GM12892 (cell line): ENCODE results near the gene TERC.

Source experiments
- DNase-seq: peaks from one replicate; pipeline ENCODE4 v3.0.0; 2011; ENCODE audit not compliant: insufficient read length
- FAIRE-seq: peaks from 2 replicates; lab custom pipeline; 2011; peaks lifted over from hg19 to GRCh38; lab: Jason Lieb, UNC
- POLR2A ChIP-seq: IDR thresholded peaks from 2 replicates; pipeline ENCODE4 v1.6.1; 2011; ENCODE audit warnings: low read depth, low read length, control low read depth
- POLR2AphosphoS5 ChIP-seq: IDR thresholded peaks from 2 replicates; pipeline ENCODE4 v1.6.1; 2011; ENCODE audit warnings: low read depth, low read length, control low read depth
- TAF1 ChIP-seq: IDR thresholded peaks from 2 replicates; pipeline ENCODE4 v1.6.1; 2011; ENCODE audit warnings: low read depth, mild to moderate bottlenecking, control low read depth, low read length, borderline replicate concordance

The TERC gene

GRCh38 chr3:169769287-169770181 is 4.7 kb upstream of the TERC start, which contains the start of gene ACTRT3:
ACTRT3 (minus strand) TSS chr3:169769561; CDS start chr3:169769520, 41 bp downstream.
- FAIRE-seq (peak; percentile 72), DNase-seq (peak; percentile 43)
- peak; percentile 52; the same call in 1 of the 2 replicates for TF ChIP-seq POLR2A
- TF ChIP-seq POLR2AphosphoS5: no peak

- TF ChIP-seq POLR2A: peak; percentile 76
- TF ChIP-seq POLR2AphosphoS5: peak; percentile 91; the same call in 1 of the 2 replicates
- TF ChIP-seq TAF1: peak; percentile 59; the same call in 1 of the 2 replicates
- DNase-seq: peak; percentile 44
- peak; percentile 95 for FAIRE-seq
Observed at GRCh38 chr3:169764312-169764881, 463 bp downstream of the TERC start.

- TF ChIP-seq POLR2A (no peak), POLR2AphosphoS5 (no peak), TAF1 (no peak)
- DNase-seq: no peak
- no peak for FAIRE-seq
Observed at GRCh38 chr3:169760479-169760878, 4.4 kb downstream of the TERC start.

GRCh38 chr3:169759256-169759655 is 5.6 kb downstream of the TERC start:
- TF ChIP-seq POLR2AphosphoS5 (no peak), POLR2A (no peak), TAF1 (no peak)
- FAIRE-seq: no peak
- DNase-seq: no peak

- no peak for DNase-seq
- TF ChIP-seq TAF1 (no peak), POLR2AphosphoS5 (no peak), POLR2A (no peak)
- FAIRE-seq: peak; percentile 17
Observed at GRCh38 chr3:169758359-169758994, 6.4 kb downstream of the TERC start.

GRCh38 chr3:169755488-169755887 is 9.4 kb downstream of the TERC start:
- DNase-seq (no peak), FAIRE-seq (no peak)
- TF ChIP-seq TAF1 (no peak), POLR2AphosphoS5 (no peak), POLR2A (no peak)

- DNase-seq: no peak
Observed at GRCh38 chr3:169754711-169755110, 10.1 kb downstream of the TERC start.

GRCh38 chr3:169751875-169752274 is 13.0 kb downstream of the TERC start:
- TF ChIP-seq TAF1: no peak
- TF ChIP-seq POLR2A: no peak
- TF ChIP-seq POLR2AphosphoS5: no peak
- no peak for DNase-seq
- no peak for FAIRE-seq

More at GRCh38 chr3:169754711-169755110, 10.1 kb downstream of the TERC start:
- FAIRE-seq: no peak
- no peak for TF ChIP-seq POLR2AphosphoS5

GRCh38 chr3:169750665-169751064 is 14.2 kb downstream of the TERC start:
- no peak for TF ChIP-seq TAF1
- TF ChIP-seq POLR2A: no peak
- TF ChIP-seq POLR2AphosphoS5: no peak
- FAIRE-seq (no peak), DNase-seq (no peak)

- DNase-seq (no peak), FAIRE-seq (no peak)
- TF ChIP-seq POLR2A (no peak), POLR2AphosphoS5 (no peak), TAF1 (no peak)
Observed at GRCh38 chr3:169748670-169749069, 16.2 kb downstream of the TERC start.

GRCh38 chr3:169746924-169747323 is 17.9 kb downstream of the TERC start:
- no peak for TF ChIP-seq POLR2A
- no peak for TF ChIP-seq TAF1
- no peak for TF ChIP-seq POLR2AphosphoS5
- FAIRE-seq: no peak

More at GRCh38 chr3:169746924-169747323, 17.9 kb downstream of the TERC start:
- no peak for DNase-seq
